Measurements from ENCODE around the gene TCF7L1.

DNA sequence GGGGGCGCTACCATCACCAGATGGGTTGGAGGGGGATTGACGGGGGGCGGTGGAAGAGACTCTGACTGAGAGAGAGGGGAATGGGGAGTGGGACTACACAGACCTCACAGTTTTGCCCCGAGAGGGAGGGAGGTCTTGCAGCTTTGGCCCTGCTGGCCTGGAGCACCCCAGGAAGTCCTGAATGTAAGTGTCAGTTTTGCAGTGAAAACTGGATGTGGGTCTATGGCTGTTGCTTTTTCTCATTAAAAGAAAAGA lies 2.4 kb downstream of the TCF7L1 start:
- TF ChIP-seq, protein P1, sequence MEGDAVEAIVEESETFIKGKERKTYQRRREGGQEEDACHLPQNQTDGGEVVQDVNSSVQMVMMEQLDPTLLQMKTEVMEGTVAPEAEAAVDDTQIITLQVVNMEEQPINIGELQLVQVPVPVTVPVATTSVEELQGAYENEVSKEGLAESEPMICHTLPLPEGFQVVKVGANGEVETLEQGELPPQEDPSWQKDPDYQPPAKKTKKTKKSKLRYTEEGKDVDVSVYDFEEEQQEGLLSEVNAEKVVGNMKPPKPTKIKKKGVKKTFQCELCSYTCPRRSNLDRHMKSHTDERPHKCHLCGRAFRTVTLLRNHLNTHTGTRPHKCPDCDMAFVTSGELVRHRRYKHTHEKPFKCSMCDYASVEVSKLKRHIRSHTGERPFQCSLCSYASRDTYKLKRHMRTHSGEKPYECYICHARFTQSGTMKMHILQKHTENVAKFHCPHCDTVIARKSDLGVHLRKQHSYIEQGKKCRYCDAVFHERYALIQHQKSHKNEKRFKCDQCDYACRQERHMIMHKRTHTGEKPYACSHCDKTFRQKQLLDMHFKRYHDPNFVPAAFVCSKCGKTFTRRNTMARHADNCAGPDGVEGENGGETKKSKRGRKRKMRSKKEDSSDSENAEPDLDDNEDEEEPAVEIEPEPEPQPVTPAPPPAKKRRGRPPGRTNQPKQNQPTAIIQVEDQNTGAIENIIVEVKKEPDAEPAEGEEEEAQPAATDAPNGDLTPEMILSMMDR (IDR thresholded peaks at IDR 0.05; ENCODE audit: insufficient read depth, low read depth, low read length), result no peak
- TF ChIP-seq EZH2 (IDR thresholded peaks at IDR 0.05; ENCODE audit: insufficient read depth, low read length), result no peak

All from astrocyte (in vitro differentiated cells and primary cell).